Raji (cell line): ENCODE results near the gene HMX3.

Source experiments
- POLR2A ChIP-seq: IDR thresholded peaks from 2 replicates; pipeline ENCODE4 v1.6.1; 2011; ENCODE audit warnings: low read depth, low read length, control low read depth; ENCODE audit not compliant: insufficient read depth

HMX3 gene

DNA sequence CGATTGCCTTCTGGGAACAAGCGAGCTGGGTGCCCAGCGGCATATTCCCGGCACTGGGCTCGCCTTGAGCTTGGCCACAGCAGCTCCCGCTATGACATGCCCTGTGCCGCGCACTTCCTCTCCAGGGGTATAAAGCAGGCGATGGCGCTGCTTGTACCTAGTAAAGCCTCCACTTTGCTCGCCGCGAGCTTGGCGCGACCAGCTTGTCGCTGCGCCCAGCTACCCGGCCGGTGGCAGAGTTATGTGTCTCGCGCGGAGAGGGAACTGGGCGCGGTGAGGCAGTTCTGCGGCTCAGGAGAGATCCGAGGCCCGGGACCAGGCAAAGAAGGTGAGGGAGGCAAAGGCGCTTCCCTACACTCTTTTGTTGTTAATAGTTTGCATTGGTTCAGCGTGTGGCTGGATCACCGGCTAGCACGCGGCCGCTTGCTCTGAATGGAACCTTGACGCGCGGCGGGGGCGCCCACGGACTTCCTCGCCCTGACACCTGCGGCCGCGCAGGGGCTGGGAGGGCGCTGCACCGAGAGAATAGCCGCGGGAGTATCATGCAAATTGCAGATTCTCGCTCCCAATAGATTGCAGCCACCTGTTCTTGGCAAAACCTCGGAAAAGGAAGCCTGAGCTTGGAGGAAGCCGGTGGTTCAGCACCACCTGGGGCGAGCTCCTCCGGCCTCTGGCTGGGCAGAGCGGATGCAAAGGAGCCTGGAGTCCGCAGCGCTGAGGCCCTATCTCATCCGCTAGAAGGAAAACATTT is 15.4 kb downstream of the HMX3 start:
- TF ChIP-seq POLR2A = no peak

- no peak for TF ChIP-seq POLR2A
Observed at GRCh38 chr10:123151737-123152135, 16.0 kb downstream of the HMX3 start.

DNA sequence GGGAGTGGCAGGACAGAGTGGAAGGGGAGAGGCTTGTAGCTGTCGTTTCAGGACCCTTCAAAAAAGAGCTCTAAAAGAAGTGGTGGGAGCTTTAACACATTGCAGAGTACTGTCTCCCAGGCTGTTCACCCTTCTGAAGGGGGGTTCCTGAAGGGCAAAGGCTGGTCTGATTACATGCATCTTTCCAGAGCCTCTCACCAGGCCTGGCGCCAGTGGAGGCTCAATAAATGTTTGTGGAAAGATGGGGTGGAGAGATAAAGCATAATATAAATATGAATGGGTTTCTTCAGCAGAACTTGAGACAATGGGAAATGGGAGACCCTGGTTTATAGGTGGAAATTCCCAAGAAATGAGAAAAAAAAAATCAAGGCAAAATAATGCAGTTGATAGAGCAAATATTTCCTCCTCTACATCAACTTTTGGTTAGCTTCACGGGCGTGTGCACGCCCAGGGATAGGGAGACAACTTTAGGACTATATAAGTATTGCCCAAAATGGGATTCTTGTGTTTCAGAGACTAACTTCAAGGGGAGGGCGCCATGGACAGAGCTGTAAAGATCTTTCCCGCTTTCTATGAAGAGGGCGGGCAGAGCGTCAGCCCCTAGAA is 17.8 kb downstream of the HMX3 start:
- no peak for TF ChIP-seq POLR2A

- TF ChIP-seq POLR2A = peak; percentile 91
Observed at GRCh38 chr10:123154092-123154710, 18.4 kb downstream of the HMX3 start, which contains the start of gene BUB3. Gene BUB3, plus strand, starts transcription at chr10:123154402. Its CDS starts 516 bp downstream, at chr10:123154918.

DNA sequence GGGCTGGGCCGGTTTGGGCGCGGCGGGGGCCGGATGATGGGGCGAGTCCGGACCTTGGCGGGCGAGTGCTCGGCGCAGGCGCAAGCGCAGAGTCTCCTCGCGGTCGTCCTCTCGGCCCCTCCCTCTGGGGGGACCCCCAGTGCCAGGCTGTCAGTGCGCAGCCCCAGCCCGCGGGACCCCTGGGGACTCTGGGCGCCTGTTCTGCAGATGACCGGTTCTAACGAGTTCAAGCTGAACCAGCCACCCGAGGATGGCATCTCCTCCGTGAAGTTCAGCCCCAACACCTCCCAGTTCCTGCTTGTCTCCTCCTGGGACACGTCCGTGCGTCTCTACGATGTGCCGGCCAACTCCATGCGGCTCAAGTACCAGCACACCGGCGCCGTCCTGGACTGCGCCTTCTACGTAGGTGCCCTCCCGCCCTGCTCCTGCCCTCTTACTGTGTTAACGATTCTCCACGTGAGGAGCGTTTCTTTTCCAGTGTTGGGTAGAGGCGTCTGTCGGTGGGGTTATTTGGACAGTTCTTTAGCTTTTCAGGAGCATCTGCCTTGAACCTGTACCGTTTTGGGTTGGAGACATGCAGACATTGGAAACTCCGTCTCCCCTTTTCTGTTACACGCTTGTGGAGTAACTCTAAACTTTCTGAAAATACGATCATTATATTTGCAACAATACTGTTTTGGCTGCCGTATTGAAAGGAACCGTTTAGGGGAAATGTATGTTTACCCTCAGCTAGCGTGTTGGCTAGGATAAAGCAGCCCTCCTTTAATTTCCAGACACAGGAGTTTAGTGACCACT is 19.1 kb downstream of the HMX3 start:
- no peak for TF ChIP-seq POLR2A

- no peak for TF ChIP-seq POLR2A
Observed at GRCh38 chr10:123156078-123156477, 20.3 kb downstream of the HMX3 start.

- TF ChIP-seq POLR2A = no peak
Observed at GRCh38 chr10:123157210-123157609, 21.4 kb downstream of the HMX3 start.

DNA sequence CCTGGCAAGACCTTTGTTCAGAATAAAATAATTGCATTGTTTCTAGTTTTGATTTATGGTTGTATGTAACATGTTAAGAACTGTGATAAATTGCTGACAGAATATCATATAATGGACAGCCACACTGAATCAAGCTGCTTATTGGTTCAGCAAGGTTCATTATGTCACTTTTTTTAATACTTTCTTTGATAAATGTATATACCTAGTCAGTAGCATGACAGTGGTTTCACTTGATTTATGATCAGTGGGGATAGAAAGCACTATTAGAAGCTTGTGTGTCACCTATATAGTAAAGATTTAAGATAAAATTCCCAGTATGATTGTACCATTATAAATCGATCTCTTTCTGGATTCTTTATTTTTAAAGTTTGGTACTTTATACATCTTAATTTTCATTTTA is 22.9 kb downstream of the HMX3 start:
- TF ChIP-seq POLR2A = no peak

GRCh38 chr10:123160311-123160980 is 24.7 kb downstream of the HMX3 start:
- TF ChIP-seq POLR2A = no peak

GRCh38 chr10:123164319-123164718 is 28.5 kb downstream of the HMX3 start:
- no peak for TF ChIP-seq POLR2A

- no peak for TF ChIP-seq POLR2A
Observed at GRCh38 chr10:123165445-123166072, 29.8 kb downstream of the HMX3 start.

GRCh38 chr10:123166618-123167017 is 30.8 kb downstream of the HMX3 start:
- TF ChIP-seq POLR2A = no peak

GRCh38 chr10:123170961-123171360 is 35.2 kb downstream of the HMX3 start:
- TF ChIP-seq POLR2A = no peak
